A549 (cell line): ENCODE measurements around the gene CCSER1. TPM values are rescaled to one million over a fixed set of nuclear protein-coding genes. Genes with fewer than 3 reads are reported as not detected.
A peak's percentile ranks its signal among the peaks of the same experiment; 100 is the strongest.

ENCODE experiments used
- ATAC-seq, 2 experiments: fragments of 200-7000 bp in 1 of 2; fragments of >200 bp in 1 of 2; cut with Nextera tagmentation in 1 of 2; cut with Tn5 transposase in 1 of 2; 3 replicates each; pipeline versions ENCODE4 v1.8.0 to v1.9.1; 2018 to 2020; ENCODE audit warnings: mild to moderate bottlenecking in 1 of 2, moderate library complexity in 1 of 2
- CTCF ChIA-PET: fragments of 300-600 bp; sonication (Branson Sonifier 250); formaldehyde crosslinking; extraction: SDS; loops from one replicate; lab custom pipeline; 2021; ENCODE audit warnings: antibody characterized with exemption, inconsistent platforms; lab: Yijun Ruan, JAX
- POLR2A ChIA-PET: fragments of 350-600 bp; formaldehyde crosslinking; extraction: SDS; loops from one replicate; lab custom pipeline; 2021; ENCODE audit warnings: antibody characterized with exemption, inconsistent platforms; lab: Yijun Ruan, JAX
- DNase-seq, 2 experiments: peaks; one replicate each; pipeline versions ENCODE4 v3.0.0 to v3.0.0-alpha.2; 2011 to 2016; ENCODE audit warnings: low read depth in 1 of 2, low spot score in 1 of 2
- FAIRE-seq: peaks from 2 replicates; lab custom pipeline; 2011; peaks lifted over from hg19 to GRCh38; lab: Jason Lieb, UNC
- H3K27ac ChIP-seq, 2 experiments: fragments of >200 bp; sonication (Bioruptor Twin); formaldehyde crosslinking; 3 replicates each; pipeline ENCODE4 v1.5.1; 2016 to 2017
- H3K4me1 ChIP-seq: fragments of >200 bp; sonication (Bioruptor Twin); formaldehyde crosslinking; 3 replicates; pipeline ENCODE4 v1.6.1; 2016
- H3K4me2 ChIP-seq: fragments of >200 bp; sonication (Bioruptor Twin); formaldehyde crosslinking; 3 replicates; pipeline ENCODE4 v1.6.1; 2016
- H3K4me3 ChIP-seq: fragments of >200 bp; sonication (Bioruptor Twin); formaldehyde crosslinking; 3 replicates; pipeline ENCODE4 v1.5.1; 2016
- H3K9me3 ChIP-seq: fragments of >200 bp; sonication (Bioruptor Twin); formaldehyde crosslinking; 3 replicates; pipeline ENCODE4 v1.6.1; 2016
- BHLHE40 ChIP-seq: IDR thresholded peaks from 2 replicates; pipeline ENCODE4 v1.6.1; 2012; ENCODE audit warnings: low read depth, low read length, inconsistent platforms
- CEBPB ChIP-seq, 2 experiments: fragments of >200 bp in 1 of 2; sonication (Bioruptor Twin) in 1 of 2; formaldehyde crosslinking in 1 of 2; IDR thresholded peaks; 2 replicates each; pipeline ENCODE4 v1.6.1; 2012 to 2016
- CHD2 ChIP-seq: fragments of 150-350 bp; IDR thresholded peaks from 2 replicates; pipeline ENCODE4 v1.6.1; 2014; ENCODE audit warnings: low read length; ENCODE audit not compliant: partially characterized antibody
- EHMT2 ChIP-seq: fragments of 200-600 bp; sonication (generic); IDR thresholded peaks from 2 replicates; pipeline ENCODE4 v1.6.1; 2016; ENCODE audit warnings: antibody characterized with exemption, low read depth, mild to moderate bottlenecking, moderate library complexity
- FOSB ChIP-seq: fragments of 250-450 bp; sonication (Bioruptor Pico); IDR thresholded peaks from 2 replicates; pipeline ENCODE4 v1.5.0; 2020; ENCODE audit warnings: mild to moderate bottlenecking, moderate library complexity
- FOXS1 ChIP-seq: fragments of 250-450 bp; sonication (Bioruptor Pico); IDR thresholded peaks from 2 replicates; pipeline ENCODE4 v1.5.0; 2020; ENCODE audit warnings: mild to moderate bottlenecking, moderate library complexity
- HEYL ChIP-seq: fragments of 250-450 bp; sonication (Bioruptor Pico); IDR thresholded peaks from 2 replicates; pipeline ENCODE4 v1.8.0; 2021; ENCODE audit warnings: mild to moderate bottlenecking, moderate library complexity
- HOXA7 ChIP-seq: fragments of 250-450 bp; sonication (Bioruptor Pico); IDR thresholded peaks from 2 replicates; pipeline ENCODE4 v1.5.0; 2020; ENCODE audit warnings: mild to moderate bottlenecking, moderate library complexity
- HOXB5 ChIP-seq: fragments of 250-450 bp; sonication (Bioruptor Pico); IDR thresholded peaks from 2 replicates; pipeline ENCODE4 v1.5.0; 2020; ENCODE audit warnings: mild to moderate bottlenecking, moderate library complexity
- JUN ChIP-seq, 2 experiments: fragments of >200 bp; sonication (Bioruptor Twin); formaldehyde crosslinking; IDR thresholded peaks; 2 replicates in 1 of 2; 3 replicates in 1 of 2; pipeline ENCODE4 v1.6.1; 2016 to 2017
- JUNB ChIP-seq: fragments of >200 bp; sonication (Bioruptor Twin); formaldehyde crosslinking; IDR thresholded peaks from 2 replicates; pipeline ENCODE4 v1.6.1; 2016
- KDM1A ChIP-seq: fragments of 200-600 bp; sonication (generic); IDR thresholded peaks from 2 replicates; pipeline ENCODE4 v1.6.1; 2016; ENCODE audit warnings: low read depth, mild to moderate bottlenecking
- MAFK ChIP-seq: fragments of 450-650 bp; IDR thresholded peaks from 2 replicates; pipeline ENCODE4 v1.6.1; 2014; ENCODE audit not compliant: partially characterized antibody
- MAX ChIP-seq: IDR thresholded peaks from 2 replicates; pipeline ENCODE4 v1.6.1; 2012
- MAZ ChIP-seq: fragments of 150-350 bp; IDR thresholded peaks from 2 replicates; pipeline ENCODE4 v1.6.1; 2014; ENCODE audit warnings: antibody characterized with exemption, low read depth, low read length, borderline replicate concordance
- NPAS2 ChIP-seq: fragments of 250-450 bp; sonication (Bioruptor Pico); IDR thresholded peaks from 2 replicates; pipeline ENCODE4 v1.8.0; 2022; ENCODE audit warnings: mild to moderate bottlenecking, moderate library complexity, borderline replicate concordance
- RAD21 ChIP-seq, 2 experiments: fragments of >200 bp in 1 of 2; sonication (Bioruptor Twin) in 1 of 2; formaldehyde crosslinking in 1 of 2; IDR thresholded peaks in 1 of 2; conservative IDR thresholded peaks in 1 of 2; 2 replicates in 1 of 2; 3 replicates in 1 of 2; pipeline ENCODE4 v1.6.1; 2012 to 2018; ENCODE audit warnings: inconsistent platforms in 1 of 2
- RCOR1 ChIP-seq: fragments of 150-350 bp; IDR thresholded peaks from 2 replicates; pipeline ENCODE4 v1.6.1; 2014; ENCODE audit warnings: antibody characterized with exemption, low read length, low read depth
- RNF2 ChIP-seq: fragments of 200-600 bp; sonication (generic); IDR thresholded peaks from 2 replicates; pipeline ENCODE4 v1.6.1; 2016; ENCODE audit warnings: low read depth, mild to moderate bottlenecking, antibody characterized with exemption, moderate library complexity, borderline replicate concordance
- USF2 ChIP-seq: fragments of 450-650 bp; IDR thresholded peaks from 2 replicates; pipeline ENCODE4 v1.6.1; 2014; ENCODE audit warnings: antibody characterized with exemption
- ZC3H11A ChIP-seq: fragments of 450-650 bp; IDR thresholded peaks from 2 replicates; pipeline ENCODE4 v1.6.1; 2014; ENCODE audit warnings: antibody characterized with exemption, mild to moderate bottlenecking
- ZFP36 ChIP-seq: fragments of 450-650 bp; IDR thresholded peaks from 2 replicates; pipeline ENCODE4 v1.6.1; 2014; ENCODE audit warnings: borderline replicate concordance; ENCODE audit not compliant: partially characterized antibody
- ZSCAN20 ChIP-seq: fragments of 250-450 bp; sonication (Bioruptor Pico); IDR thresholded peaks from 2 replicates; pipeline ENCODE4 v1.8.0; 2022; ENCODE audit warnings: mild to moderate bottlenecking, moderate library complexity
- WGBS: methylation state at CpG from one replicate; pipeline ENCODE4 v1.1.6; 2017; ENCODE audit errors: missing lambda C conversion rate; 5-methylcytosine and 5-hydroxymethylcytosine counted together
- polyA plus RNA-seq, 4 experiments: library from polyadenylated mRNA; depleted of rRNA in 3 of 4; stranded (reverse); fragments of >200 nt; fragmentation: RNase III in 1 of 4; extraction: RNeasy Plus Mini Kit Qiagen cat#74134 plus additional on column Dnase treatment in 1 of 4; gene quantifications; 2 replicates in 3 of 4; 3 replicates in 1 of 4; pipeline ENCODE4 v1.2.3, GENCODE V29; 2011 to 2017
- TF ChIP-seq, protein P1 (sequence below): IDR thresholded peaks from 2 replicates; pipeline ENCODE4 v1.6.1; 2012; ENCODE audit warnings: low read depth, borderline replicate concordance
- TF ChIP-seq, protein P2 (sequence below): fragments of 150-350 bp; IDR thresholded peaks from 2 replicates; pipeline ENCODE4 v1.6.1; 2014; ENCODE audit warnings: low read depth, mild to moderate bottlenecking, low read length

Gene CCSER1
- polyA plus RNA-seq, 2 of the 4 experiments (the other 2 are of a cell fraction) = 0.06 TPM; not detected in 1

GRCh38 chr4:90318193-90318592 is 191.0 kb downstream of the CCSER1 start:
- Histone ChIP-seq H3K27ac (peak overlapping the region in 1 of 2 experiments; percentile 35; a peak in 1 of 6 replicates), H3K9me3 (no peaks in the 10 kb centered on the region), H3K4me2 (peak overlapping the region; percentile 49), H3K4me1 (peaks cover 12% of the 10 kb centered on the region; the same call in 2 of the 3 replicates), H3K4me3 (no peak overlapping the region)
- ChIA-PET POLR2A (no interaction called here), CTCF (no interaction called here)
- ATAC-seq (peak in 1 of 2 experiments; percentile 34; a peak in 1 of 6 replicates), DNase-seq (peak in 1 of 2 experiments; percentile 38), FAIRE-seq (no peak)
- WGBS = 13% methylated on average over 2 of the region's 2 CpGs
- TF ChIP-seq JUNB (0 out of 2 replicates have a peak, but pooled peaks have one; percentile 21), RCOR1 (no peak), EHMT2 (no peak), MAZ (no peak), MAFK (peak; percentile 70)

- Histone ChIP-seq H3K4me1 (0 out of 3 replicates have a peak, but pooled peaks cover 5% of the 10 kb centered on the region), H3K4me2 (no peak overlapping the region), H3K27ac (no peak overlapping the region), H3K4me3 (no peak overlapping the region), H3K9me3 (no peaks in the 10 kb centered on the region)
- POLR2A ChIA-PET = no interaction called here
- DNase-seq (no peak), ATAC-seq (no peak), FAIRE-seq (no peak)
- CTCF ChIA-PET = no interaction called here
- TF ChIP-seq ZFP36 (no peak), ZSCAN20 (CRISPR knock-in tag) (no peak), FOXS1 (CRISPR knock-in tag) (no peak), HOXA7 (CRISPR knock-in tag) (no peak), CEBPB (IDR thresholded peaks at IDR 0.05) (no peak), FOSB (CRISPR knock-in tag) (no peak), MAFK (no peak), KDM1A (no peak), JUN (IDR thresholded peaks at IDR 0.05) (no peak), HOXB5 (CRISPR knock-in tag) (no peak)
- TF ChIP-seq, protein P1, sequence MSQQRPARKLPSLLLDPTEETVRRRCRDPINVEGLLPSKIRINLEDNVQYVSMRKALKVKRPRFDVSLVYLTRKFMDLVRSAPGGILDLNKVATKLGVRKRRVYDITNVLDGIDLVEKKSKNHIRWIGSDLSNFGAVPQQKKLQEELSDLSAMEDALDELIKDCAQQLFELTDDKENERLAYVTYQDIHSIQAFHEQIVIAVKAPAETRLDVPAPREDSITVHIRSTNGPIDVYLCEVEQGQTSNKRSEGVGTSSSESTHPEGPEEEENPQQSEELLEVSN = no peak
- WGBS = 22% methylated on average over 2 of the region's 2 CpGs
Observed at GRCh38 chr4:90328558-90328957, 201.4 kb downstream of the CCSER1 start.

- H3K9me3 ChIP-seq = no peaks in the 10 kb centered on the region
- H3K27ac ChIP-seq = no peak overlapping the region
- WGBS = 50% methylated on average over 3 of the region's 3 CpGs
- POLR2A ChIA-PET = no interaction called here
- FAIRE-seq = no peak
- H3K4me3 ChIP-seq = no peak overlapping the region
- 0 out of 3 replicates have a peak, but pooled peaks cover 5% of the 10 kb centered on the region for H3K4me1 ChIP-seq
- CTCF ChIA-PET = no interaction called here
- no peak for ATAC-seq
- DNase-seq = no peak
- no peak overlapping the region for H3K4me2 ChIP-seq
- TF ChIP-seq NPAS2 (CRISPR knock-in tag) (no peak), MAFK (no peak), CHD2 (no peak), USF2 (no peak), MAX (no peak), HEYL (CRISPR knock-in tag) (no peak), RNF2 (no peak), BHLHE40 (no peak), ZC3H11A (no peak), HOXB5 (CRISPR knock-in tag) (no peak), MAZ (no peak), RAD21 (conservative IDR thresholded peaks at IDR 0.05 in 1 of 2, IDR thresholded peaks at IDR 0.05 in 1 of 2) (no peak)
- TF ChIP-seq, protein P2, sequence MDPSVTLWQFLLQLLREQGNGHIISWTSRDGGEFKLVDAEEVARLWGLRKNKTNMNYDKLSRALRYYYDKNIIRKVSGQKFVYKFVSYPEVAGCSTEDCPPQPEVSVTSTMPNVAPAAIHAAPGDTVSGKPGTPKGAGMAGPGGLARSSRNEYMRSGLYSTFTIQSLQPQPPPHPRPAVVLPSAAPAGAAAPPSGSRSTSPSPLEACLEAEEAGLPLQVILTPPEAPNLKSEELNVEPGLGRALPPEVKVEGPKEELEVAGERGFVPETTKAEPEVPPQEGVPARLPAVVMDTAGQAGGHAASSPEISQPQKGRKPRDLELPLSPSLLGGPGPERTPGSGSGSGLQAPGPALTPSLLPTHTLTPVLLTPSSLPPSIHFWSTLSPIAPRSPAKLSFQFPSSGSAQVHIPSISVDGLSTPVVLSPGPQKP = no peak
- TF ChIP-seq, protein P1 = no peak
Observed at GRCh38 chr4:90330546-90330945, 203.4 kb downstream of the CCSER1 start.
